Measurements from ENCODE around the gene TKTL1.

TKTL1 gene

DNA sequence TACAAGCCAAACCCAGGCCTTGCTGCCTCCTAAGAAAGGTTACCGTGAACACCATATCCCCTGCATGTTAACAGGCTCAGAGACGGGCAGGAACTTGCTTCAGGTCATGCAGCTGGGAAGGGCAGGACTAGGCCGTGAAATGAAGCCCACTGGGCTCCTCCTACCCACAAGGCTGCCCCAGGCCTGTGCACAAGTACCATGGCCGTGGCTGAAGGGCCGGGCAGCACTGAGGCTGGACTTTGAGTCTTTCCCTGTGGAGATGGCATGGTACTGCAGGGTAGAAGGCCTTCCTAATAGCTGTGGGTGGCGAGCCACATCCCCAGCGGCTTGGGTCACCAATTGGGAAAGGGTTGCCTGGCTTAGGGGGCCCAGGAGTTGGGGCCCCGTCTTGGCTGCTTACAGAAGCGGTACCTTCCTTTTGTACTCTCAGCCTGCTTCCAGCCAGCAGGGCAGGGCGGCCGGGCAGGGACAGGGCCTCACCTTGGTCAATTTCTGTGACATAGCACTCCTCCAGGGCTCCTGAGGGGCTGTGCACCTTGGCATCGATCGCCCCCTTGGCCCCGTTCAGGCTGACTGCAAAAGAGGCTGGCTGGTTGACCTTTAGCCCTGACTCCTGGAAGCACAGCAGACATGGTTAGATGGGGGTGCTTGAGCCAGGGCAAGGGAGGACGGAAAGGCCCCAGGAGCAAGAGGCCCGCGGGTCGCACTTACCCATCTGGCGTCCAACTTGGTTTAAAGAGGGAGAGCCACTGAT, 55.0 kb downstream of the TKTL1 start:
- H3K4me3 ChIP-seq (ENCODE audit: low read depth, low read length), result no peak overlapping the region
- TF ChIP-seq CTCF (conservative IDR thresholded peaks at IDR 0.05; ENCODE audit: low read depth, low read length), result no peak
- DNase-seq (ENCODE audit: low read depth), result no peak

DNA sequence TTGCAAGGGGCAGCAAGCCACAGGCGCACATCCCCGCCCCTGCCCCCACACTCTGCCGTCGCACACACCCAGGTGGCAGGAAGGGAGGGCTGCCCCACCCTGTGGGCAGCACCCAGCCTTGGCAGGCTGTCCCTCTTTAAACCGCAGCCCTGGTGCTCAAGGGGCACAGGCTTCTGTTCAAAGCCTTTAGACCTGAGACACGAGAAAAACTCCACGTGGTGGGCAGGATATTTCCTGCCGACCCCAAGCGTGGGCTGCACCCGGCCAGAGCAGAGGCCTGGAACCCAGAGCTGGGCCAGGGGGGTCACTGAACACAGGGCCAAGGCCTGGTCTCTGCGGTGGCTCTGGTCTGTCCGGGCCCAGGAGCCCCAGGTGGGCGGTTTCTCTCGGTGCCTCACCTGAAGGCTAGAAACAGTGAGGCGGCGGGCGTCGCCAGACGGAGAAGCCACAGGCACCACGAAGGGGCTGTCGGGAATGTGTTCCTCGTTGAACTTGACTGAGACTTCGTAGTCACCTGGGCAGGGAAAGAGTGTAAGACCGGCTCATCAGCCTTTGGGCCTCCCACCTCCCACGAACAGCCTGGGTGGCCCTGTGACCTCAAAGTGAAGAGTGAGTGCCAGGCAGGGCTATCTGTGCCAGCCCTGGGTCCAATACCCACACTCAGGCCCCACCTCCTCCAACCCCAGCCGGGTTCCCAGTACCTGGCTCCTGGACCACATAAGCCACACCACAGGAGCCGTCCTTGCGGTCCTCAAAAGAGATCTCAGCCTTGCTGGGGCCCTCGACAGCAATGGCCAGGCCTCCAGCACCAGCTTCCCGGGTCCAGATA, 55.8 kb downstream of the TKTL1 start:
- H3K4me3 ChIP-seq (ENCODE audit: low read depth, low read length), result no peak overlapping the region
- no peak for DNase-seq (ENCODE audit: low read depth)
- TF ChIP-seq CTCF (conservative IDR thresholded peaks at IDR 0.05; ENCODE audit: low read depth, low read length), result no peak

DNA sequence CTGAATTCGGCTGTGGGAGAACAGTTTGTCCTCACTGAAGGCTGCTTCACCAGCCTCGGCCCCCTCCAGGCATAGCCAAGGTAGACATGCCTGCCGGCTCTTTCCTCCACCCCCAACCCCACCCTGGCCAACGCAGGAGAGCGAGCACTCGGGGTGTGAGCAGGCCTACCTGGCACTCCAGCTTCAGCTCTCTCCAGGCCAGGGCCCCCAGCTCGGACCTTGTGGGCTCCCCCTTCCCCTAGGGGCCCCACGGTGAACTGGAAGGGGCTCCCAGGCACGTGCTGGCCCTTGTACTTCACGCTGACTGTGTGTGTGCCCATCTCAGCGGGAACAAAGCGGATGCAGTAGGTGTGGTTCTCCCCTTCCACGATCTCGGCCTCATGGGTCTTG, 56.4 kb downstream of the TKTL1 start:
- DNase-seq (ENCODE audit: low read depth), result no peak
- no peak overlapping the region for H3K4me3 ChIP-seq (ENCODE audit: low read depth, low read length)
- TF ChIP-seq CTCF (conservative IDR thresholded peaks at IDR 0.05; ENCODE audit: low read depth, low read length), result no peak

- DNase-seq (ENCODE audit: low read depth), result no peak
- H3K4me3 ChIP-seq (ENCODE audit: low read depth, low read length), result no peak overlapping the region
- no peak for TF ChIP-seq CTCF (conservative IDR thresholded peaks at IDR 0.05; ENCODE audit: low read depth, low read length)
Measured at GRCh38 chrX:154352466-154352865, 56.9 kb downstream of the TKTL1 start.

DNA sequence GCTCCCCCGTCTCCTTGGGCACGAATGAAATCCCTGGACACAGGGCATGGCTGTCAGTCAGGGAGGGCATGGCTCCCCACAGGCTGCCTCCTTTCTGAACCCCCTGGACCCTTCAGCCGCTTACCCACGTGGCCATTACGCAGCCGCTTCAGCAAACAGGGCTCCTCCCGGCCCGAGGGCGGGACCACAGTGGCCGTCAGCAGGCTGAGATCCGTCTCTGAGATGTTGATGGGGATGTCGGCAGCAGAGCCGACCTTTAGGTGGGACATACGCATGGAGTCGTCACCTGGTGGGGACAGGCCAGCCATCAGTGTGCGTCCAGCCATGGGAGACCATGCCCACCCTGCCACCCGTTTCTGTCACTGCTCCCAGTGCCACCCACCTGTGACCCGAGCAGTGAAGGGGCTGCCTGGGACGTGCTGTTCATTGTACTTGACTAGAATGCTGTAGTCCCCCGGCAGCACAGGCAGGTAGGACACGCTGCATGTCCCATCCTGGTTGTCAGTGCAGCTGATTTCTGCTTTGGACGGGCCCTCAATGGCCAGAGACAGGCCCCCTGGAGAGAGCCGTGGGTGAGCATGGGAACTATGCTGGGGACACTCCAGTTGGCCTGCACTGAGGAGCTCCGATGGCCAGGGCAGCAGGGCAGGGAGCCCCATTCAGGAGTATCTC, 57.7 kb downstream of the TKTL1 start:
- DNase-seq (ENCODE audit: low read depth), result no peak
- TF ChIP-seq CTCF (conservative IDR thresholded peaks at IDR 0.05; ENCODE audit: low read depth, low read length), result no peak
- no peak overlapping the region for H3K4me3 ChIP-seq (ENCODE audit: low read depth, low read length)

DNA sequence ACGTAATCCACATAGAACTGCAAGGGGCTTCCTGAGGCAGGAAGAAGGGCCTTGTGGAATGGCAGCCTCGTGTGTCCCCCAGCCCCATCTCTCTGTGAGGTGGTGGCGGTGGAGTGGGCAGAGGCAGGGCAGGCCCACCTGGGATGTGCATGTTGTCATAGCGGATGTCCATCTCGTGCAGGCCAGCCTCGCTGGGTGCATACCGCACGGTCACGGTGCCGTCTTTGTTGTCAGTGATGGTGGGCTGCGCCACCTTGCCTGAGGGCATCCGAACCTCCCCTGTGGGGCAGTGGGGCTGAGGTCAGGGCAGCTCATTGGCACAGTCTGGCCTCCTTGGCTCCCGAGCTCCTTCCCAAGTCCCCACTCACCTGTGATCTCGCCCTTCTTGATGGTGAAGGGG, 58.4 kb downstream of the TKTL1 start:
- TF ChIP-seq CTCF (conservative IDR thresholded peaks at IDR 0.05; ENCODE audit: low read depth, low read length), result no peak
- DNase-seq (ENCODE audit: low read depth), result no peak
- no peak overlapping the region for H3K4me3 ChIP-seq (ENCODE audit: low read depth, low read length)

All from choroid plexus epithelial cell (primary cell).